ENCODE measurements around the gene DNAJB4. TPM values are rescaled to one million over a fixed set of nuclear protein-coding genes. Genes with fewer than 3 reads are reported as not detected.
A peak's percentile ranks its signal among the peaks of the same experiment; 100 is the strongest.

The DNAJB4 gene
- total and polyA plus RNA-seq, 2 of the 8 experiments (the other 6 are each of a cell fraction or from before 2014, with no cell fraction given) = 6.6 to 21.8 TPM

- TF ChIP-seq HDAC6 (IDR thresholded peaks at IDR 0.05; ENCODE audit: low read depth, low read length) = no peak
- peak; percentile 48 for TF ChIP-seq SAP30 (IDR thresholded peaks at IDR 0.05; ENCODE audit: insufficient read depth, insufficient replicate concordance, low read length)
- TF ChIP-seq KDM4A (IDR thresholded peaks at IDR 0.05; ENCODE audit: low read depth, low read length, severe bottlenecking) = no peak
- peak; percentile 67; the same call in 1 of the 2 replicates for TF ChIP-seq TBP (IDR thresholded peaks at IDR 0.05; ENCODE audit: low read depth, low read length)
- TF ChIP-seq POLR2AphosphoS5 (IDR thresholded peaks at IDR 0.05; ENCODE audit: low read depth, low read length) = peak; percentile 82
- peak; percentile 83 to 88 for TF ChIP-seq POLR2A (IDR thresholded peaks at IDR 0.05; ENCODE audit: control extremely low read depth in 1 of 2, low read depth in 2 of 2, low read length in 2 of 2)
- no peak for TF ChIP-seq RNF2 (IDR thresholded peaks at IDR 0.05; ENCODE audit: borderline replicate concordance, low read depth, low read length, missing control alignments, poor library complexity, severe bottlenecking)
- TF ChIP-seq GTF2F1 (IDR thresholded peaks at IDR 0.05; ENCODE audit: borderline replicate concordance, low read depth, low read length) = no peak
- 0 out of 4 replicates have a peak, but pooled peaks of 1 of the 2 experiments have one; percentile 22 for TF ChIP-seq HDAC2 (IDR thresholded peaks at IDR 0.05; ENCODE audit: borderline replicate concordance in 1 of 2, low read depth in 2 of 2, low read length in 2 of 2)
- TF ChIP-seq BCL11A (IDR thresholded peaks at IDR 0.05; ENCODE audit: low read depth in 2 of 2, low read length in 2 of 2) = no peak
- TF ChIP-seq RFX5 (IDR thresholded peaks at IDR 0.05; ENCODE audit: borderline replicate concordance, low read depth, low read length) = no peak
- peak; percentile 94 for TF ChIP-seq YY1 (IDR thresholded peaks at IDR 0.05; ENCODE audit: low read depth, low read length)
- TF ChIP-seq JUND (IDR thresholded peaks at IDR 0.05; ENCODE audit: low read length) = no peak
Measured at GRCh38 chr1:77978293-77978968, 26.3 kb upstream of the DNAJB4 start (continued).
